Activated CD8-positive, alpha-beta T cell treated with anti-CD3 and anti-CD28 coated beads for 36 hours (primary cell): ENCODE results near the gene TMEM81. TPM values are rescaled to one million over a fixed set of nuclear protein-coding genes. Genes with fewer than 3 reads are reported as not detected.

ENCODE experiments used
- ATAC-seq: fragments of 200-7000 bp; cut with Tn5 transposase; one replicate; pipeline ENCODE4 v1.10.0; 2021; ENCODE audit warnings: mild to moderate bottlenecking, moderate library complexity
- CTCF ChIA-PET: fragments of 350-600 bp; sonication (Branson Sonifier 250); formaldehyde crosslinking; loops from one replicate; lab custom pipeline; 2021; ENCODE audit warnings: antibody characterized with exemption; lab: Charles Lee
- POLR2A ChIA-PET: fragments of 350-600 bp; sonication (Branson Sonifier 250); formaldehyde crosslinking; loops from one replicate; lab custom pipeline; 2021; ENCODE audit warnings: antibody characterized with exemption; lab: Charles Lee
- DNase-seq: peaks from one replicate; pipeline ENCODE4 v3.0.0-alpha.2; 2020
- H3K27ac Mint-ChIP-seq: one replicate; pipeline ENCODE4 v1.8.0; 2021; ENCODE audit warnings: mild to moderate bottlenecking, mixed read lengths
- H3K27me3 Mint-ChIP-seq: one replicate; pipeline ENCODE4 v1.8.0; 2021; ENCODE audit warnings: mixed read lengths
- H3K36me3 Mint-ChIP-seq: one replicate; pipeline ENCODE4 v1.8.0; 2021; ENCODE audit warnings: low read depth, mixed read lengths
- H3K4me1 Mint-ChIP-seq: one replicate; pipeline ENCODE4 v1.8.0; 2021; ENCODE audit warnings: low read depth, mixed read lengths
- H3K4me3 Mint-ChIP-seq: one replicate; pipeline ENCODE4 v1.8.0; 2021; ENCODE audit warnings: mild to moderate bottlenecking, moderate library complexity, mixed read lengths
- H3K9me3 Mint-ChIP-seq: one replicate; pipeline ENCODE4 v1.8.0; 2021; ENCODE audit warnings: mixed read lengths
- intact Hi-C: fragments of 100-400 bp; cut with micrococcal nuclease; formaldehyde crosslinking; loops from one replicate; pipeline ENCODE4 v1.10.0; 2022
- total RNA-seq, 2 experiments: library from RNA; stranded (reverse); gene quantifications; one replicate each; pipeline ENCODE4 v1.2.3, GENCODE V29; 2021
- TF ChIP-seq, protein P1 (sequence below): fragments of 200-600 bp; IDR thresholded peaks from one replicate; pipeline ENCODE4 v1.8.0; 2022; ENCODE audit warnings: antibody characterized with exemption, mild to moderate bottlenecking

The TMEM81 gene
- total RNA-seq, 2 experiments from 2014 or later, result 2.5 to 2.6 TPM

- intact Hi-C loops, result no loop called here
- ATAC-seq, result no peak
- CTCF ChIA-PET, result interaction anchor here (1.5 to 2.4 kb wide), 2 partner anchors 14 to 59 kb away, joined by 4 to 11 read pairs; no protein-coding TSS in a partner anchor
- H3K27me3 Mint-ChIP-seq, result peaks cover 20% of the 10 kb centered on the region
- TF ChIP-seq, protein P1, sequence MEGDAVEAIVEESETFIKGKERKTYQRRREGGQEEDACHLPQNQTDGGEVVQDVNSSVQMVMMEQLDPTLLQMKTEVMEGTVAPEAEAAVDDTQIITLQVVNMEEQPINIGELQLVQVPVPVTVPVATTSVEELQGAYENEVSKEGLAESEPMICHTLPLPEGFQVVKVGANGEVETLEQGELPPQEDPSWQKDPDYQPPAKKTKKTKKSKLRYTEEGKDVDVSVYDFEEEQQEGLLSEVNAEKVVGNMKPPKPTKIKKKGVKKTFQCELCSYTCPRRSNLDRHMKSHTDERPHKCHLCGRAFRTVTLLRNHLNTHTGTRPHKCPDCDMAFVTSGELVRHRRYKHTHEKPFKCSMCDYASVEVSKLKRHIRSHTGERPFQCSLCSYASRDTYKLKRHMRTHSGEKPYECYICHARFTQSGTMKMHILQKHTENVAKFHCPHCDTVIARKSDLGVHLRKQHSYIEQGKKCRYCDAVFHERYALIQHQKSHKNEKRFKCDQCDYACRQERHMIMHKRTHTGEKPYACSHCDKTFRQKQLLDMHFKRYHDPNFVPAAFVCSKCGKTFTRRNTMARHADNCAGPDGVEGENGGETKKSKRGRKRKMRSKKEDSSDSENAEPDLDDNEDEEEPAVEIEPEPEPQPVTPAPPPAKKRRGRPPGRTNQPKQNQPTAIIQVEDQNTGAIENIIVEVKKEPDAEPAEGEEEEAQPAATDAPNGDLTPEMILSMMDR, result no peak
- POLR2A ChIA-PET, result no interaction called here
- no peak overlapping the region for H3K27ac Mint-ChIP-seq
- no peaks in the 10 kb centered on the region for H3K4me1 Mint-ChIP-seq
- H3K36me3 Mint-ChIP-seq, result no peaks in the 10 kb centered on the region
- DNase-seq, result no peak
- no peaks in the 10 kb centered on the region for H3K9me3 Mint-ChIP-seq
- no peak overlapping the region for H3K4me3 Mint-ChIP-seq
Measured at GRCh38 chr1:205048382-205048781, 35.9 kb downstream of the TMEM81 start.

GRCh38 chr1:205047764-205048231 is 36.5 kb downstream of the TMEM81 start:
- ChIA-PET POLR2A (no interaction called here), CTCF (interaction anchor here (2.4 kb wide), 1 partner anchor 14 kb away, joined by 11 read pairs; no protein-coding TSS in a partner anchor)
- TF ChIP-seq, protein P1, result no peak
- DNase-seq (no peak), ATAC-seq (no peak)
- Mint-ChIP-seq H3K36me3 (no peaks in the 10 kb centered on the region), H3K9me3 (no peaks in the 10 kb centered on the region), H3K4me1 (no peaks in the 10 kb centered on the region), H3K27me3 (peaks cover 20% of the 10 kb centered on the region), H3K27ac (no peak overlapping the region), H3K4me3 (no peak overlapping the region)
- intact Hi-C loops, result no loop called here

- Mint-ChIP-seq H3K4me3 (no peak overlapping the region), H3K27ac (no peak overlapping the region), H3K4me1 (no peaks in the 10 kb centered on the region), H3K27me3 (peaks cover 29% of the 10 kb centered on the region), H3K9me3 (no peaks in the 10 kb centered on the region), H3K36me3 (no peaks in the 10 kb centered on the region)
- ChIA-PET POLR2A (no interaction called here), CTCF (interaction anchor here (2.4 kb wide), 1 partner anchor 15 kb away, joined by 11 read pairs; no protein-coding TSS in a partner anchor)
- intact Hi-C loops, result no loop called here
- TF ChIP-seq, protein P1, result no peak
- DNase-seq (no peak), ATAC-seq (no peak)
Measured at GRCh38 chr1:205046870-205047269, 37.4 kb downstream of the TMEM81 start.

- CTCF ChIA-PET, result interaction anchor here (0.9 kb wide), 1 partner anchor 16 kb away, joined by 3 read pairs; no protein-coding TSS in a partner anchor
- H3K4me1 Mint-ChIP-seq, result no peaks in the 10 kb centered on the region
Measured at GRCh38 chr1:205045146-205045545, 39.1 kb downstream of the TMEM81 start.

GRCh38 chr1:205044741-205045140 is 39.5 kb downstream of the TMEM81 start:
- TF ChIP-seq, protein P1, result no peak
- no peak overlapping the region for H3K4me3 Mint-ChIP-seq
- intact Hi-C loops, result no loop called here
- no peaks in the 10 kb centered on the region for H3K9me3 Mint-ChIP-seq
- H3K4me1 Mint-ChIP-seq, result no peaks in the 10 kb centered on the region
- CTCF ChIA-PET, result interaction anchor here (0.9 kb wide), 1 partner anchor 17 kb away, joined by 3 read pairs; no protein-coding TSS in a partner anchor
- POLR2A ChIA-PET, result no interaction called here
- DNase-seq (no peak), ATAC-seq (no peak)
- peaks cover 38% of the 10 kb centered on the region for H3K27me3 Mint-ChIP-seq
- H3K27ac Mint-ChIP-seq, result no peak overlapping the region
- H3K36me3 Mint-ChIP-seq, result no peaks in the 10 kb centered on the region

More at GRCh38 chr1:205045146-205045545, 39.1 kb downstream of the TMEM81 start:
- no peak overlapping the region for H3K27ac Mint-ChIP-seq
- no peak for DNase-seq
- POLR2A ChIA-PET, result no interaction called here
- no peak overlapping the region for H3K4me3 Mint-ChIP-seq
- intact Hi-C loops, result no loop called here
- TF ChIP-seq, protein P1, result no peak
- ATAC-seq, result no peak
- no peaks in the 10 kb centered on the region for H3K9me3 Mint-ChIP-seq
- no peaks in the 10 kb centered on the region for H3K36me3 Mint-ChIP-seq
- peaks cover 37% of the 10 kb centered on the region for H3K27me3 Mint-ChIP-seq
